Measurements from ENCODE around the gene KCTD21. TPM values are rescaled to one million over a fixed set of nuclear protein-coding genes. Genes with fewer than 3 reads are reported as not detected.

Gene KCTD21
- total RNA-seq, 1 donor from 2014 or later: 10.4 TPM

GRCh38 chr11:78220218-78221157, 32.1 kb upstream of the KCTD21 start:
- ATAC-seq (no peak), DNase-seq (no peak)
- Histone ChIP-seq H3K36me3 (peaks cover 97% of the 10 kb centered on the region), H3K27ac (no peak overlapping the region), H3K4me3 (no peak overlapping the region), H3K27me3 (ENCODE audit: low read depth) (no peaks in the 10 kb centered on the region), H3K4me1 (no peaks in the 10 kb centered on the region), H3K9me3 (no peaks in the 10 kb centered on the region)
- intact Hi-C loops (cut with DNase I): no loop called here
- TF ChIP-seq CTCF (IDR thresholded peaks at IDR 0.05): no peak

DNA sequence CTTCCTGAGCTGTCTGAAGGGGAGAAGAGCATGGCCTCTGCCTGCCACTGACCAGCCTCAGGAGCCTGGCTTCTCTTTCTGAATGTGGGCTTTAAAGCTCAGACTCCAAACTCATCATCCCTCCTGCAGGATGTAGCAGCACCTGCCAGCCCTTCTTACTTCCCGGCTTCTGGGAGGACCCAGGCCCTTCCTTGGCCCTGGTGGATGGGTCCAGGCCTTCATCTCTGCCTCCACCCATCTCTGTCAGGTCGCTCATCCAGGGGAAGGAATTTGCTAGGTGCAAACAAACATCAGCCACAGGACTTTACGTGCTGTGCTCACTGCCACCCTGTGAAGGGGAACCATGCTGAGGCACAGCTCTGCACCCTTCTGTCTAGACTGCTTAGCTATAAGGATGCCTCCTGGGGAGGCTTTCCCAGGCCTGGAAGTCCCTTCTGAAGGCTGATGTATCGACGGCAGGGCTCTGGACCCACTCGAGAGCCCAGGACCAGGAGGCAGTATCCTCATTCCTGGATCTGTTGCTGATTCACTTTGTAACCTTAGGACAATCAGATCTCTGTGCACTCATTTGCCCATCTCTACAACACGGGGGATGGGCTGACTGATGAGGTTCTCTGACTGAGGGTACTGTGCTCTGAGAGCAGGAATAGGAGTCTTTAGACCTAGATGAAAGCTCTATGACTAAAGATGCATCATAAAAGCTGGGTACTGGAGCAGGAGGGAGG, 31.2 kb upstream of the KCTD21 start:
- ATAC-seq (no peak), DNase-seq (no peak)
- Histone ChIP-seq H3K4me3 (no peak overlapping the region), H3K27me3 (ENCODE audit: low read depth) (no peaks in the 10 kb centered on the region), H3K36me3 (peaks cover 96% of the 10 kb centered on the region), H3K4me1 (no peaks in the 10 kb centered on the region), H3K27ac (no peak overlapping the region), H3K9me3 (no peaks in the 10 kb centered on the region)
- intact Hi-C loops (cut with DNase I): no loop called here
- no peak for TF ChIP-seq CTCF (IDR thresholded peaks at IDR 0.05)

GRCh38 chr11:78218707-78219492, 30.5 kb upstream of the KCTD21 start:
- H3K36me3 ChIP-seq: peaks cover 94% of the 10 kb centered on the region
- no peak for ATAC-seq
- no peak for TF ChIP-seq CTCF (IDR thresholded peaks at IDR 0.05)
- no peak for DNase-seq
- H3K27ac ChIP-seq: no peak overlapping the region
- H3K9me3 ChIP-seq: no peaks in the 10 kb centered on the region
- intact Hi-C loops (cut with DNase I): no loop called here
- H3K4me3 ChIP-seq: no peak overlapping the region
- H3K27me3 ChIP-seq (ENCODE audit: low read depth): no peaks in the 10 kb centered on the region
- no peaks in the 10 kb centered on the region for H3K4me1 ChIP-seq

- Histone ChIP-seq H3K9me3 (no peaks in the 10 kb centered on the region), H3K27me3 (ENCODE audit: low read depth) (no peaks in the 10 kb centered on the region), H3K27ac (no peak overlapping the region), H3K4me3 (no peak overlapping the region), H3K4me1 (no peaks in the 10 kb centered on the region), H3K36me3 (peaks cover 88% of the 10 kb centered on the region)
- TF ChIP-seq CTCF (IDR thresholded peaks at IDR 0.05): no peak
- DNase-seq (no peak), ATAC-seq (no peak)
- intact Hi-C loops (cut with DNase I): no loop called here
Measured at GRCh38 chr11:78217650-78218541, 29.5 kb upstream of the KCTD21 start.
